A673 (cell line): ENCODE data around the gene SCN4A.

Experiments
- CTCF ChIP-seq: fragments of 300-800, 200-600 bp; sonication (generic); conservative IDR thresholded peaks from 2 replicates; pipeline ENCODE4 v1.5.1; 2017; ENCODE audit warnings: low read depth, mild to moderate bottlenecking, antibody characterized with exemption, low read length, moderate library complexity, mixed read lengths
- EZH2 ChIP-seq: fragments of 200-600 bp; sonication (generic); IDR thresholded peaks from 2 replicates; pipeline ENCODE4 v1.6.1; 2017; ENCODE audit warnings: borderline replicate concordance, low read depth, mild to moderate bottlenecking, mixed read lengths, antibody characterized with exemption, low read length; ENCODE audit not compliant: poor library complexity, severe bottlenecking

GRCh38 chr17:63930951-63931575, 41.7 kb downstream of the SCN4A start:
- TF ChIP-seq CTCF (no peak), EZH2 (no peak)
